Measurements from ENCODE around the gene RUNDC1.
"Not testable (repeated sequence)": the region's sequence is repeated elsewhere in the genome, so short reads cannot be mapped to it uniquely, and the experiment has no call there.

Gene RUNDC1

GRCh38 chr17:42989726-42990652, 9.6 kb downstream of the RUNDC1 start:
- no peak overlapping the region for H2AFZ ChIP-seq (ENCODE audit: low read depth, low read length)
- no peaks in the 10 kb centered on the region for H3K9me3 ChIP-seq (ENCODE audit: insufficient read depth, low read length, severe bottlenecking)
- DNase-seq (no peak), ATAC-seq (ENCODE audit: insufficient read depth, low read depth) (no peak)
- no peak for TF ChIP-seq CTCF (IDR thresholded peaks at IDR 0.05; ENCODE audit: borderline replicate concordance, extremely low read depth, low read length, poor library complexity, severe bottlenecking)
- no peak for TF ChIP-seq EZH2 (IDR thresholded peaks at IDR 0.05; ENCODE audit: borderline replicate concordance, low read depth, low read length, severe bottlenecking)
- peaks cover 82% of the 10 kb centered on the region for H3K36me3 ChIP-seq (ENCODE audit: insufficient read depth, low read length)
- no peak overlapping the region for H3K4me2 ChIP-seq (ENCODE audit: insufficient read depth, low read length)
- 0 out of 2 replicates have a peak, but pooled peaks cover 2% of the 10 kb centered on the region for H3K79me2 ChIP-seq (ENCODE audit: insufficient read depth, low read length)
- H3K4me1 ChIP-seq (ENCODE audit: insufficient read depth, low read length), result no peaks in the 10 kb centered on the region
- H3K27me3 ChIP-seq (ENCODE audit: insufficient read depth, low read length, poor library complexity), result no peaks in the 10 kb centered on the region
- no peak overlapping the region for H3K27ac ChIP-seq (ENCODE audit: low read length)
- H4K20me1 ChIP-seq (ENCODE audit: insufficient read depth, low read length), result no peaks in the 10 kb centered on the region; the same call in 1 of the 2 replicates
- H3K9ac ChIP-seq (ENCODE audit: low read depth, low read length), result no peak overlapping the region
- no peak overlapping the region for H3K4me3 ChIP-seq (ENCODE audit: low read depth in 1 of 2, low read length in 2 of 2)

GRCh38 chr17:42991471-42991870, 11.1 kb downstream of the RUNDC1 start:
- Histone ChIP-seq H3K9me3 (ENCODE audit: insufficient read depth, low read length, severe bottlenecking) (no peaks in the 10 kb centered on the region), H3K9ac (ENCODE audit: low read depth, low read length) (no peak overlapping the region), H3K36me3 (ENCODE audit: insufficient read depth, low read length) (peaks cover 69% of the 10 kb centered on the region), H3K4me1 (ENCODE audit: insufficient read depth, low read length) (no peaks in the 10 kb centered on the region), H3K4me3 (ENCODE audit: low read depth in 1 of 2, low read length in 2 of 2) (no peak overlapping the region), H4K20me1 (ENCODE audit: insufficient read depth, low read length) (no peaks in the 10 kb centered on the region; the same call in 1 of the 2 replicates), H3K27me3 (ENCODE audit: insufficient read depth, low read length, poor library complexity) (no peaks in the 10 kb centered on the region), H3K27ac (ENCODE audit: low read length) (no peak overlapping the region), H3K4me2 (ENCODE audit: insufficient read depth, low read length) (no peak overlapping the region), H2AFZ (ENCODE audit: low read depth, low read length) (no peak overlapping the region), H3K79me2 (ENCODE audit: insufficient read depth, low read length) (no peaks in the 10 kb centered on the region)
- no peak for ATAC-seq (ENCODE audit: insufficient read depth, low read depth)
- TF ChIP-seq EZH2 (IDR thresholded peaks at IDR 0.05; ENCODE audit: borderline replicate concordance, low read depth, low read length, severe bottlenecking), result no peak
- TF ChIP-seq CTCF (IDR thresholded peaks at IDR 0.05; ENCODE audit: borderline replicate concordance, extremely low read depth, low read length, poor library complexity, severe bottlenecking), result no peak
- DNase-seq, result no peak

- no peaks in the 10 kb centered on the region for H3K27me3 ChIP-seq (ENCODE audit: insufficient read depth, low read length, poor library complexity)
- TF ChIP-seq EZH2 (IDR thresholded peaks at IDR 0.05; ENCODE audit: borderline replicate concordance, low read depth, low read length, severe bottlenecking) (no peak), CTCF (IDR thresholded peaks at IDR 0.05; ENCODE audit: borderline replicate concordance, extremely low read depth, low read length, poor library complexity, severe bottlenecking) (no peak)
- H3K9me3 ChIP-seq (ENCODE audit: insufficient read depth, low read length, severe bottlenecking), result no peaks in the 10 kb centered on the region
- H3K4me2 ChIP-seq (ENCODE audit: insufficient read depth, low read length), result no peak overlapping the region
- no peak overlapping the region for H2AFZ ChIP-seq (ENCODE audit: low read depth, low read length)
- H3K79me2 ChIP-seq (ENCODE audit: insufficient read depth, low read length), result no peaks in the 10 kb centered on the region
- no peak for ATAC-seq (ENCODE audit: insufficient read depth, low read depth)
- no peaks in the 10 kb centered on the region for H4K20me1 ChIP-seq (ENCODE audit: insufficient read depth, low read length)
- peaks cover 55% of the 10 kb centered on the region for H3K36me3 ChIP-seq (ENCODE audit: insufficient read depth, low read length)
- no peak overlapping the region for H3K27ac ChIP-seq (ENCODE audit: low read length)
- peaks cover 11% of the 10 kb centered on the region for H3K4me1 ChIP-seq (ENCODE audit: insufficient read depth, low read length)
- no peak overlapping the region for H3K9ac ChIP-seq (ENCODE audit: low read depth, low read length)
- no peak for DNase-seq
- H3K4me3 ChIP-seq (ENCODE audit: low read depth in 1 of 2, low read length in 2 of 2), result no peak overlapping the region
These were observed 12.5 kb downstream of the RUNDC1 start for GRCh38 chr17:42992872-42993271.

- Histone ChIP-seq H3K4me1 (ENCODE audit: insufficient read depth, low read length) (peaks cover 13% of the 10 kb centered on the region), H3K36me3 (ENCODE audit: insufficient read depth, low read length) (peaks cover 47% of the 10 kb centered on the region)
- H3K27me3 ChIP-seq (ENCODE audit: insufficient read depth, low read length, poor library complexity); H3K9me3 ChIP-seq (ENCODE audit: insufficient read depth, low read length, severe bottlenecking); H3K4me2 ChIP-seq (ENCODE audit: insufficient read depth, low read length); H3K79me2 ChIP-seq (ENCODE audit: insufficient read depth, low read length); H4K20me1 ChIP-seq (ENCODE audit: insufficient read depth, low read length); H3K27ac ChIP-seq (ENCODE audit: low read length); H3K9ac ChIP-seq (ENCODE audit: low read depth, low read length); H2AFZ ChIP-seq (ENCODE audit: low read depth, low read length); DNase-seq; ATAC-seq (ENCODE audit: insufficient read depth, low read depth); H3K4me3 ChIP-seq (ENCODE audit: low read depth in 1 of 2, low read length in 2 of 2): not testable (repeated sequence)
These were observed 13.5 kb downstream of the RUNDC1 start for GRCh38 chr17:42993913-42994312.
